Measurements from ENCODE around the gene STAG1.
"Not testable (repeated sequence)": the region's sequence is repeated elsewhere in the genome, so short reads cannot be mapped to it uniquely, and the experiment has no call there.

Gene STAG1

GRCh38 chr3:136720091-136720490, 32.1 kb downstream of the STAG1 start:
- no peak for TF ChIP-seq CTCF (IDR thresholded peaks at IDR 0.05; ENCODE audit: control insufficient read depth, insufficient read depth, low read depth, low read length, missing control alignments)
- no peak overlapping the region for H3K4me3 ChIP-seq (ENCODE audit: control insufficient read depth, low read depth, low read length)
- DNase-seq (ENCODE audit: low read depth): no peak

- DNase-seq (ENCODE audit: low read depth): no peak
- H3K4me3 ChIP-seq (ENCODE audit: control insufficient read depth, low read depth, low read length): no peak overlapping the region
- TF ChIP-seq CTCF (IDR thresholded peaks at IDR 0.05; ENCODE audit: control insufficient read depth, insufficient read depth, low read depth, low read length, missing control alignments): no peak
Observed at GRCh38 chr3:136716629-136717028, 35.5 kb downstream of the STAG1 start.

- no peak overlapping the region for H3K4me3 ChIP-seq (ENCODE audit: control insufficient read depth, low read depth, low read length)
- TF ChIP-seq CTCF (IDR thresholded peaks at IDR 0.05; ENCODE audit: control insufficient read depth, insufficient read depth, low read depth, low read length, missing control alignments): no peak
- no peak for DNase-seq (ENCODE audit: low read depth)
Observed at GRCh38 chr3:136714020-136714419, 38.2 kb downstream of the STAG1 start.

GRCh38 chr3:136712941-136713340, 39.2 kb downstream of the STAG1 start:
- no peak for DNase-seq (ENCODE audit: low read depth)
- no peak overlapping the region for H3K4me3 ChIP-seq (ENCODE audit: control insufficient read depth, low read depth, low read length)
- no peak for TF ChIP-seq CTCF (IDR thresholded peaks at IDR 0.05; ENCODE audit: control insufficient read depth, insufficient read depth, low read depth, low read length, missing control alignments)

- not testable (repeated sequence) for H3K4me3 ChIP-seq (ENCODE audit: control insufficient read depth, low read depth, low read length); DNase-seq (ENCODE audit: low read depth)
Observed at GRCh38 chr3:136711888-136712287, 40.3 kb downstream of the STAG1 start.

GRCh38 chr3:136711277-136711676, 40.9 kb downstream of the STAG1 start:
- no peak overlapping the region for H3K4me3 ChIP-seq (ENCODE audit: control insufficient read depth, low read depth, low read length)
- TF ChIP-seq CTCF (IDR thresholded peaks at IDR 0.05; ENCODE audit: control insufficient read depth, insufficient read depth, low read depth, low read length, missing control alignments): no peak
- no peak for DNase-seq (ENCODE audit: low read depth)

GRCh38 chr3:136709775-136710174, 42.4 kb downstream of the STAG1 start:
- DNase-seq (ENCODE audit: low read depth); H3K4me3 ChIP-seq (ENCODE audit: control insufficient read depth, low read depth, low read length): not testable (repeated sequence)

- DNase-seq (ENCODE audit: low read depth): no peak
- TF ChIP-seq CTCF (IDR thresholded peaks at IDR 0.05; ENCODE audit: control insufficient read depth, insufficient read depth, low read depth, low read length, missing control alignments): no peak
- no peak overlapping the region for H3K4me3 ChIP-seq (ENCODE audit: control insufficient read depth, low read depth, low read length)
Observed at GRCh38 chr3:136708333-136708985, 43.7 kb downstream of the STAG1 start.
